GM19397 (cell line): ENCODE data around the gene ZDHHC11B.

Experiments used
- ATAC-seq: cut with Tn5 transposase; IDR thresholded peaks from one replicate; pipeline ENCODE4 v1.9.1; 2021; ENCODE audit warnings: mild to moderate bottlenecking, moderate library complexity; ENCODE audit not compliant: unreplicated experiment

The ZDHHC11B gene

GRCh38 chr5:663436-664342, 120.8 kb downstream of the ZDHHC11B start:
- ATAC-seq = no peak

GRCh38 chr5:662751-663435, 121.6 kb downstream of the ZDHHC11B start:
- no peak for ATAC-seq

- ATAC-seq = no peak
These were observed 122.4 kb downstream of the ZDHHC11B start for GRCh38 chr5:661891-662750.

GRCh38 chr5:660491-661030, 124.0 kb downstream of the ZDHHC11B start:
- no peak for ATAC-seq
